Measurements from ENCODE around the gene MUC4.
"Not testable (repeated sequence)": the region's sequence is repeated elsewhere in the genome, so short reads cannot be mapped to it uniquely, and the experiment has no call there.

MUC4 gene

GRCh38 chr3:195809291-195809785 is 2.4 kb downstream of the MUC4 start:
- DNase-seq, result no peak

GRCh38 chr3:195808741-195809290 is 2.9 kb downstream of the MUC4 start:
- no peak for DNase-seq

GRCh38 chr3:195807681-195808121 is 4.0 kb downstream of the MUC4 start:
- no peak for DNase-seq

GRCh38 chr3:195806916-195807231 is 4.9 kb downstream of the MUC4 start:
- no peak for DNase-seq

- DNase-seq, result no peak
Measured at GRCh38 chr3:195806211-195806915, 5.4 kb downstream of the MUC4 start.

GRCh38 chr3:195805588-195805987 is 6.1 kb downstream of the MUC4 start:
- not testable (repeated sequence) for DNase-seq

- DNase-seq, result no peak
Measured at GRCh38 chr3:195805181-195805580, 6.5 kb downstream of the MUC4 start.

- no peak for DNase-seq
Measured at GRCh38 chr3:195803289-195803908, 8.3 kb downstream of the MUC4 start.

- DNase-seq, result no peak
Measured at GRCh38 chr3:195802795-195803194, 8.9 kb downstream of the MUC4 start.

- peak; percentile 53 to 64 for DNase-seq
Measured at GRCh38 chr3:195802261-195802701, 9.4 kb downstream of the MUC4 start.

GRCh38 chr3:195801251-195802183 is 10.2 kb downstream of the MUC4 start:
- no peak for DNase-seq

- DNase-seq, result no peak
Measured at GRCh38 chr3:195800240-195800639, 11.5 kb downstream of the MUC4 start.

- no peak for DNase-seq
Measured at GRCh38 chr3:195796795-195797194, 14.9 kb downstream of the MUC4 start.

GRCh38 chr3:195794708-195795107 is 17.0 kb downstream of the MUC4 start:
- DNase-seq, result no peak

- not testable (repeated sequence) for DNase-seq
Measured at GRCh38 chr3:195792621-195793020, 19.1 kb downstream of the MUC4 start.

- DNase-seq, result no peak
Measured at GRCh38 chr3:195790901-195791300, 20.8 kb downstream of the MUC4 start.

GRCh38 chr3:195788711-195789581 is 22.8 kb downstream of the MUC4 start:
- no peak for DNase-seq

- DNase-seq, result peak in 1 of 2 donors; percentile 30
Measured at GRCh38 chr3:195785781-195786405, 25.8 kb downstream of the MUC4 start.

- DNase-seq, result not testable (repeated sequence)
Measured at GRCh38 chr3:195784031-195784430, 27.7 kb downstream of the MUC4 start.

GRCh38 chr3:195781236-195781635 is 30.5 kb downstream of the MUC4 start:
- not testable (repeated sequence) for DNase-seq

- no peak for DNase-seq
Measured at GRCh38 chr3:195777975-195778374, 33.8 kb downstream of the MUC4 start.

Data from CD4-positive, alpha-beta T cell treated with Interferon alpha-2 for 1 hour (primary cell).